Measurements from ENCODE around the gene OR1F1.

DNA sequence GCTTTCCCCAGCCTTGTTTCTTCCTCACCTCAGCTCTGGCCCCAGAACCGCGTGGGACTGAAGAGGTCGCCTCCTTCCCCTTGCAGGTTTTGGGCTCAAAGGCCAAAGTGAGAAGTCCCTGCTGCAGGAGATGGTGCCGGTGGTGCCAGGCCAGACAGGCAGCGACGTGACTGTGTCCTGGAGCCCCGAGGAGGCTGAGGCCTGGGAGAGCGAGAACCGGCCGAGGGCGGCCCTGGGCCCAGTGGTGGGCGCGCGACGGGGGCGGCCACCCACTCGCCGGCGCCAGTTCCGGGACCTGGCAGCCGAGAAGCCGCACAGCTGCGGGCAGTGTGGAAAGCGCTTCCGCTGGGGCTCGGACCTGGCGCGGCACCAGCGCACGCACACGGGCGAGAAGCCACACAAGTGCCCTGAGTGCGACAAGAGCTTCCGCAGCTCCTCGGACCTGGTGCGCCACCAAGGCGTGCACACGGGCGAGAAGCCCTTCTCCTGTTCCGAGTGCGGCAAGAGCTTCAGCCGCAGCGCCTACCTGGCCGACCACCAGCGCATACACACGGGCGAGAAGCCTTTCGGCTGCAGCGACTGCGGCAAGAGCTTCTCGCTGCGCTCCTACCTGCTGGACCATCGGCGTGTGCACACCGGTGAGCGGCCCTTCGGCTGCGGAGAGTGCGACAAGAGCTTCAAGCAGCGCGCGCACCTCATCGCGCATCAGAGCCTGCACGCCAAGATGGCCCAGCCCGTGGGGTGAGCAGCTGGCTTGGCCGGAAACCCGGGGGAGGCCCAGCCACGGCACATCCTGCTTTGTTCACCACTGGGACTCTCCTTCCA is 47.2 kb upstream of the OR1F1 start:
- TF ChIP-seq ZNF317 (CRISPR knock-in tag; IDR thresholded peaks at IDR 0.05; ENCODE audit: borderline replicate concordance, low read depth) (no peak), NR2C2 (CRISPR knock-in tag; IDR thresholded peaks at IDR 0.05) (no peak), NFYB (CRISPR knock-in tag; conservative IDR thresholded peaks at IDR 0.05; ENCODE audit: low read depth) (no peak), TEAD4 (CRISPR knock-in tag; IDR thresholded peaks at IDR 0.05) (no peak), ZNF121 (CRISPR knock-in tag; IDR thresholded peaks at IDR 0.05) (no peak)
- TF ChIP-seq, protein P1, sequence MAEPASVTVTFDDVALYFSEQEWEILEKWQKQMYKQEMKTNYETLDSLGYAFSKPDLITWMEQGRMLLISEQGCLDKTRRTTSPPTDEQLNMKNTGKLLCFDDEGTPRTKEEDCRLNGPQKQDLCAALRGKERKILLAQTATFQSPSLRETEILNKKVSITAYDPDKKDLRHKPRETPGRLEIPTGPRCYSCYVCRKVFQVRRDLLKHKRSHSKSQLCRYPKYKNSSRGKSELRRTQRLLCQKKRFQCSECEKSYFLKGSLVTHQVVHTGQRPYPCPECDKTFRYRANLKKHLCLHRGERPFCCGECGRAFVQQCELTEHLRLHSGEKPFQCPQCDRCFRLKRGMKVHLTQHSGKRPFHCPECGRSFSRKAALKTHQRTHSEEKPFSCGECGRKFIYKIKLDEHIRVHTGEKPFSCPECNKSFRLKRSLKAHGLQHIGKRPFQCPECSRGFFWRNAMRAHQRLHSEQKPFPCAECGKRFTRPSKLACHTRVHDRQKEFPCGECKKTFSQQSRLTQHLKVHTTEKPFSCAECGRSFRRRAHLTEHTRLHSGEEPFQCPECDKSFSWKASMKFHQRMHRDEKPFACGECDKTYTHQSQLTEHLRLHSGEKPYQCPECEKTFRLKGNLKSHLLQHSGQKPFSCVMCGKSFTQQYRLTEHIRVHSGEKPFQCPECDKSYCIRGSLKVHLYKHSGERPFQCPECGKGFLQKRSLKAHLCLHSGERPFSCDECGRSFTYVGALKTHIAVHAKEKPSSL (CRISPR knock-in tag; conservative IDR thresholded peaks at IDR 0.05): no peak
- TF ChIP-seq, protein P2, sequence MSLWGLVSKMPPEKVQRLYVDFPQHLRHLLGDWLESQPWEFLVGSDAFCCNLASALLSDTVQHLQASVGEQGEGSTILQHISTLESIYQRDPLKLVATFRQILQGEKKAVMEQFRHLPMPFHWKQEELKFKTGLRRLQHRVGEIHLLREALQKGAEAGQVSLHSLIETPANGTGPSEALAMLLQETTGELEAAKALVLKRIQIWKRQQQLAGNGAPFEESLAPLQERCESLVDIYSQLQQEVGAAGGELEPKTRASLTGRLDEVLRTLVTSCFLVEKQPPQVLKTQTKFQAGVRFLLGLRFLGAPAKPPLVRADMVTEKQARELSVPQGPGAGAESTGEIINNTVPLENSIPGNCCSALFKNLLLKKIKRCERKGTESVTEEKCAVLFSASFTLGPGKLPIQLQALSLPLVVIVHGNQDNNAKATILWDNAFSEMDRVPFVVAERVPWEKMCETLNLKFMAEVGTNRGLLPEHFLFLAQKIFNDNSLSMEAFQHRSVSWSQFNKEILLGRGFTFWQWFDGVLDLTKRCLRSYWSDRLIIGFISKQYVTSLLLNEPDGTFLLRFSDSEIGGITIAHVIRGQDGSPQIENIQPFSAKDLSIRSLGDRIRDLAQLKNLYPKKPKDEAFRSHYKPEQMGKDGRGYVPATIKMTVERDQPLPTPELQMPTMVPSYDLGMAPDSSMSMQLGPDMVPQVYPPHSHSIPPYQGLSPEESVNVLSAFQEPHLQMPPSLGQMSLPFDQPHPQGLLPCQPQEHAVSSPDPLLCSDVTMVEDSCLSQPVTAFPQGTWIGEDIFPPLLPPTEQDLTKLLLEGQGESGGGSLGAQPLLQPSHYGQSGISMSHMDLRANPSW (CRISPR knock-in tag; conservative IDR thresholded peaks at IDR 0.05; ENCODE audit: low read depth): no peak

Measured in WTC11 (cell line).